Measurements from ENCODE around the gene ANP32E.

- TF ChIP-seq EZH2 (IDR thresholded peaks at IDR 0.05; ENCODE audit: insufficient read depth, poor library complexity, severe bottlenecking), result no peak
- no peak for TF ChIP-seq EZH2phosphoT487 (IDR thresholded peaks at IDR 0.05; ENCODE audit: insufficient read depth, low read depth)
These were observed at the start of gene ANP32E for GRCh38 chr1:150235852-150236613.
